Activated T-cell treated with anti-CD3 and anti-CD28 coated beads for 1 hour (primary cell): ENCODE results near the gene SEC24C.
"Not testable (repeated sequence)": the region's sequence is repeated elsewhere in the genome, so short reads cannot be mapped to it uniquely, and the experiment has no call there.

Experiments used
- DNase-seq: peaks from one replicate; pipeline ENCODE4 v3.0.0-alpha.2; 2020; ENCODE audit warnings: low read depth

The SEC24C gene

GRCh38 chr10:73732931-73733623, 11.1 kb upstream of the SEC24C start:
- no peak for DNase-seq

- DNase-seq = no peak
These were observed 10.0 kb upstream of the SEC24C start for GRCh38 chr10:73734028-73734720.

GRCh38 chr10:73734796-73735305, 9.3 kb upstream of the SEC24C start:
- no peak for DNase-seq

- DNase-seq = not testable (repeated sequence)
These were observed 3.5 kb upstream of the SEC24C start for GRCh38 chr10:73740501-73741254.

- DNase-seq = no peak
These were observed 1.8 kb upstream of the SEC24C start for GRCh38 chr10:73742454-73742734.

- DNase-seq = no peak
These were observed 756 bp upstream of the SEC24C start for GRCh38 chr10:73743327-73743904.

GRCh38 chr10:73744664-73744975, 448 bp downstream of the SEC24C start:
- DNase-seq = peak; percentile 25

GRCh38 chr10:73746721-73747120, 2.5 kb downstream of the SEC24C start:
- no peak for DNase-seq

GRCh38 chr10:73750819-73751218, 6.6 kb downstream of the SEC24C start:
- DNase-seq = no peak

GRCh38 chr10:73756183-73756582, 12.0 kb downstream of the SEC24C start:
- DNase-seq = no peak

- DNase-seq = no peak
These were observed 14.7 kb downstream of the SEC24C start for GRCh38 chr10:73758704-73759511.

- DNase-seq = no peak
These were observed 15.4 kb downstream of the SEC24C start for GRCh38 chr10:73759512-73760115.

- DNase-seq = no peak
These were observed 17.6 kb downstream of the SEC24C start for GRCh38 chr10:73761781-73762180.

GRCh38 chr10:73762915-73763314, 18.7 kb downstream of the SEC24C start:
- no peak for DNase-seq

- no peak for DNase-seq
These were observed 19.2 kb downstream of the SEC24C start for GRCh38 chr10:73763343-73763742.

- no peak for DNase-seq
These were observed 20.9 kb downstream of the SEC24C start for GRCh38 chr10:73765066-73765465.

GRCh38 chr10:73768881-73769280, 24.7 kb downstream of the SEC24C start:
- peak; percentile 65 for DNase-seq

- no peak for DNase-seq
These were observed 25.2 kb downstream of the SEC24C start for GRCh38 chr10:73769396-73769795.

- peak; percentile 77 for DNase-seq
These were observed 27.6 kb downstream of the SEC24C start for GRCh38 chr10:73771722-73772280.

GRCh38 chr10:73772281-73773151, 28.3 kb downstream of the SEC24C start:
- peak; percentile 63 for DNase-seq
